H1 (cell line): ENCODE data around the gene INPP5F. TPM values are rescaled to one million over a fixed set of nuclear protein-coding genes. Genes with fewer than 3 reads are reported as not detected.

Experiments
- CTCF ChIA-PET: fragments of 300-600 bp; sonication (Branson Sonifier 250); formaldehyde crosslinking; loops from one replicate; lab custom pipeline; 2021; ENCODE audit not compliant: partially characterized antibody; lab: Charles Lee
- POLR2A ChIA-PET: fragments of 300-600 bp; sonication (Branson Sonifier 250); formaldehyde crosslinking; loops from one replicate; lab custom pipeline; 2021; ENCODE audit warnings: inconsistent platforms; ENCODE audit not compliant: partially characterized antibody; lab: Charles Lee
- DNase-seq, 2 experiments: peaks; one replicate each; pipeline versions ENCODE4 v3.0.0 to v3.0.0-alpha.2; 2010 to 2022; ENCODE audit warnings: low spot score in 2 of 2, low read depth in 1 of 2, mixed read lengths in 1 of 2
- FAIRE-seq: peaks from 2 replicates; lab custom pipeline; 2011; peaks lifted over from hg19 to GRCh38; lab: Jason Lieb, UNC
- H2AFZ ChIP-seq: 2 replicates; pipeline ENCODE4 v1.8.1; 2012; ENCODE audit warnings: low read length, inconsistent platforms
- H2AK5ac ChIP-seq: 2 replicates; pipeline ENCODE4 v1.6.1; 2013; ENCODE audit warnings: low read depth, low read length
- H2BK120ac ChIP-seq: replicated peaks from 2 replicates; pipeline ENCODE3; 2013; ENCODE audit warnings: low read depth, low read length, inconsistent platforms
- H2BK12ac ChIP-seq: 2 replicates; pipeline ENCODE4 v1.6.1; 2013; ENCODE audit warnings: low read depth, low read length
- H2BK15ac ChIP-seq: 2 replicates; pipeline ENCODE4 v1.6.1; 2013; ENCODE audit warnings: low read length
- H2BK20ac ChIP-seq: 2 replicates; pipeline ENCODE4 v1.6.1; 2013; ENCODE audit warnings: low read length
- H2BK5ac ChIP-seq: 2 replicates; pipeline ENCODE4 v1.6.1; 2013; ENCODE audit warnings: low read depth, low read length
- H3K14ac ChIP-seq: 2 replicates; pipeline ENCODE4 v1.6.1; 2013; ENCODE audit warnings: inconsistent platforms; ENCODE audit not compliant: insufficient read length
- H3K18ac ChIP-seq: 2 replicates; pipeline ENCODE4 v1.6.1; 2013; ENCODE audit warnings: low read length; ENCODE audit errors: extremely low read depth
- H3K23ac ChIP-seq: 2 replicates; pipeline ENCODE4 v1.6.1; 2013; ENCODE audit warnings: inconsistent platforms; ENCODE audit not compliant: insufficient read length
- H3K23me2 ChIP-seq: 2 replicates; pipeline ENCODE4 v1.6.1; 2013; ENCODE audit warnings: low read depth, low read length
- H3K27ac ChIP-seq: 2 replicates; pipeline ENCODE4 v1.6.1; 2011; ENCODE audit warnings: low read depth, low read length, inconsistent platforms
- H3K27me3 ChIP-seq, 4 experiments: replicated peaks in 1 of 4; 1 replicate in 1 of 4; 2 replicates in 3 of 4; pipeline versions ENCODE4 v1.6.1 to v1.8.1; 2011 to 2013; ENCODE audit warnings: low read length in 3 of 4, mild to moderate bottlenecking in 3 of 4, inconsistent platforms in 2 of 4, mixed read lengths in 2 of 4, moderate library complexity in 1 of 4; ENCODE audit not compliant: control insufficient read depth in 3 of 4, insufficient read depth in 3 of 4; ENCODE audit errors: extremely low read depth in 1 of 4
- H3K36me3 ChIP-seq, 4 experiments: 2 replicates each; pipeline versions ENCODE4 v1.6.1 to v1.8.1; 2011 to 2013; ENCODE audit warnings: mild to moderate bottlenecking in 4 of 4, low read length in 3 of 4, moderate library complexity in 2 of 4, control low read depth in 1 of 4, inconsistent platforms in 1 of 4; ENCODE audit not compliant: insufficient read depth in 4 of 4, control insufficient read depth in 2 of 4
- H3K4ac ChIP-seq: replicated peaks from 2 replicates; pipeline ENCODE3; 2013; ENCODE audit warnings: low read length, low read depth, mixed read lengths, inconsistent platforms; ENCODE audit not compliant: insufficient read length
- H3K4me1 ChIP-seq, 4 experiments: replicated peaks in 1 of 4; 1 replicate in 1 of 4; 2 replicates in 3 of 4; pipeline versions ENCODE4 v1.6.1 to v1.8.1; 2011 to 2013; ENCODE audit warnings: low read length in 3 of 4, inconsistent platforms in 2 of 4, mixed read lengths in 1 of 4; ENCODE audit not compliant: insufficient read depth in 4 of 4, control insufficient read depth in 3 of 4
- H3K4me2 ChIP-seq, 2 experiments: 2 replicates each; pipeline versions ENCODE4 v1.6.1 to v1.8.1; 2011 to 2013; ENCODE audit warnings: low read depth in 2 of 2, low read length in 2 of 2, control low read depth in 1 of 2, inconsistent platforms in 1 of 2, mild to moderate bottlenecking in 1 of 2; ENCODE audit not compliant: insufficient read depth in 1 of 2
- H3K4me3 ChIP-seq, 4 experiments: fragments of 200-600, 300-600 bp in 1 of 4; sonication (generic), shearing (Covaris generic), sonication (Bioruptor Twin) in 1 of 4; 2 replicates each; pipeline versions ENCODE4 v1.5.1 to v1.8.1; 2011 to 2016; ENCODE audit warnings: low read length in 4 of 4, low read depth in 3 of 4, control low read depth in 2 of 4, inconsistent platforms in 2 of 4, mild to moderate bottlenecking in 2 of 4, mixed read lengths in 1 of 4, moderate library complexity in 1 of 4; ENCODE audit not compliant: insufficient read depth in 2 of 4; ENCODE audit errors: extremely low read depth in 1 of 4
- H3K56ac ChIP-seq: replicated peaks from 2 replicates; pipeline ENCODE3; 2013; ENCODE audit warnings: low read depth, mild to moderate bottlenecking, mixed read lengths, low read length, inconsistent platforms; ENCODE audit not compliant: insufficient read length
- H3K79me1 ChIP-seq: 2 replicates; pipeline ENCODE4 v1.6.1; 2013; ENCODE audit warnings: low read depth, low read length, control low read depth
- H3K79me2 ChIP-seq, 2 experiments: 2 replicates each; pipeline versions ENCODE4 v1.6.1 to v1.8.1; 2012 to 2013; ENCODE audit warnings: low read length in 2 of 2, mild to moderate bottlenecking in 2 of 2, inconsistent platforms in 1 of 2; ENCODE audit not compliant: insufficient read depth in 2 of 2, control insufficient read depth in 1 of 2
- H3K9ac ChIP-seq, 4 experiments: replicated peaks in 1 of 4; 1 replicate in 1 of 4; 2 replicates in 3 of 4; pipeline versions ENCODE4 v1.6.1 to v1.8.1; 2011 to 2013; ENCODE audit warnings: low read depth in 3 of 4, low read length in 3 of 4, control low read depth in 2 of 4, mild to moderate bottlenecking in 2 of 4, moderate library complexity in 2 of 4, inconsistent platforms in 1 of 4; ENCODE audit errors: extremely low read depth in 1 of 4
- H3K9me3 ChIP-seq, 2 experiments: 2 replicates each; pipeline versions ENCODE4 v1.6.1 to v1.8.1; 2012 to 2013; ENCODE audit warnings: mild to moderate bottlenecking in 2 of 2, moderate library complexity in 2 of 2, control low read depth in 1 of 2, inconsistent platforms in 1 of 2, low read depth in 1 of 2, low read length in 1 of 2, mixed read lengths in 1 of 2; ENCODE audit not compliant: insufficient read depth in 2 of 2
- H4K20me1 ChIP-seq, 2 experiments: replicated peaks in 1 of 2; 2 replicates each; pipeline versions ENCODE3 to v1.8.1; 2011 to 2013; ENCODE audit warnings: inconsistent platforms in 2 of 2, low read length in 2 of 2, mild to moderate bottlenecking in 1 of 2; ENCODE audit not compliant: insufficient read depth in 2 of 2, control insufficient read depth in 1 of 2
- H4K5ac ChIP-seq: 2 replicates; pipeline ENCODE4 v1.6.1; 2013; ENCODE audit warnings: low read length, low read depth, mixed read lengths, inconsistent platforms; ENCODE audit not compliant: insufficient read length
- H4K8ac ChIP-seq: 2 replicates; pipeline ENCODE4 v1.8.0; 2013; ENCODE audit warnings: mild to moderate bottlenecking, moderate library complexity, low read length, inconsistent platforms; ENCODE audit not compliant: insufficient read depth; ENCODE audit errors: extremely low read depth
- H4K91ac ChIP-seq: replicated peaks from 2 replicates; pipeline ENCODE3; 2013; ENCODE audit warnings: low read length, mixed read lengths, inconsistent platforms; ENCODE audit not compliant: insufficient read length
- CTBP2 ChIP-seq: IDR thresholded peaks from 2 replicates; pipeline ENCODE4 v1.7.0; 2011; ENCODE audit warnings: borderline replicate concordance, mild to moderate bottlenecking, moderate library complexity, mixed read lengths, low read length; ENCODE audit not compliant: insufficient read depth, insufficient read length
- HDAC6 ChIP-seq: IDR thresholded peaks from one replicate; pipeline ENCODE4 v1.7.1; 2012; ENCODE audit warnings: low read depth, mild to moderate bottlenecking, inconsistent platforms, low read length, moderate library complexity
- KDM1A ChIP-seq: fragments of 200-600, 300-600 bp; sonication (generic); IDR thresholded peaks from 2 replicates; pipeline ENCODE4 v1.7.1; 2016; ENCODE audit warnings: mild to moderate bottlenecking, low read length, borderline replicate concordance
- POLR2A ChIP-seq, 2 experiments: IDR thresholded peaks; 1 replicate in 1 of 2; 2 replicates in 1 of 2; pipeline ENCODE4 v1.6.1; 2011; ENCODE audit warnings: low read depth in 2 of 2, low read length in 2 of 2, mild to moderate bottlenecking in 2 of 2; ENCODE audit errors: control extremely low read depth in 1 of 2
- POLR2AphosphoS5 ChIP-seq: IDR thresholded peaks from 2 replicates; pipeline ENCODE4 v1.6.1; 2011; ENCODE audit warnings: low read depth, low read length
- RFX5 ChIP-seq: IDR thresholded peaks from 2 replicates; pipeline ENCODE4 v1.6.1; 2011; ENCODE audit warnings: low read depth, low read length, improper control_type of control experiment, borderline replicate concordance
- RXRA ChIP-seq: IDR thresholded peaks from 2 replicates; pipeline ENCODE4 v1.6.1; 2011; ENCODE audit warnings: low read depth, mild to moderate bottlenecking, low read length, moderate library complexity; ENCODE audit not compliant: insufficient read depth
- SAP30 ChIP-seq: fragments of 300-600 bp; sonication (generic); IDR thresholded peaks from 2 replicates; pipeline ENCODE4 v1.7.1; 2012; ENCODE audit warnings: low read length, moderate library complexity, mild to moderate bottlenecking, inconsistent platforms; ENCODE audit not compliant: insufficient read depth, insufficient replicate concordance
- SIRT6 ChIP-seq: IDR thresholded peaks from one replicate; pipeline ENCODE4 v1.7.1; 2012; ENCODE audit warnings: low read length, inconsistent platforms
- SP4 ChIP-seq: IDR thresholded peaks from 2 replicates; pipeline ENCODE4 v1.6.1; 2012; ENCODE audit warnings: low read length, inconsistent platforms
- SRF ChIP-seq: IDR thresholded peaks from 2 replicates; pipeline ENCODE4 v1.6.1; 2011; ENCODE audit warnings: mild to moderate bottlenecking, low read depth, low read length, moderate library complexity
- TAF7 ChIP-seq: optimal IDR thresholded peaks from 2 replicates; pipeline ENCODE3; 2011; ENCODE audit warnings: low read depth, mild to moderate bottlenecking, inconsistent platforms, low read length, moderate library complexity, borderline replicate concordance
- TCF12 ChIP-seq: IDR thresholded peaks from 2 replicates; pipeline ENCODE4 v1.6.1; 2011; ENCODE audit warnings: low read depth, mild to moderate bottlenecking, low read length
- TEAD4 ChIP-seq: IDR thresholded peaks from 2 replicates; pipeline ENCODE4 v1.6.1; 2012; ENCODE audit warnings: low read depth, low read length, inconsistent platforms, mixed read lengths
- WGBS, 2 experiments: shearing (Covaris generic) in 1 of 2; methylation state at CpG; one replicate each; pipeline versions ENCODE4 v1.1.6 to v1.1.7; 2013 to 2015; ENCODE audit warnings: low lambda C conversion rate in 2 of 2, mixed read lengths in 2 of 2, inconsistent platforms in 1 of 2, low coverage in 1 of 2, missing lambda C conversion rate in 1 of 2; ENCODE audit not compliant: insufficient replicate concordance in 2 of 2, insufficient coverage in 1 of 2, insufficient read length in 1 of 2; ENCODE audit errors: extremely low coverage in 1 of 2, missing lambda C conversion rate in 1 of 2; 5-methylcytosine and 5-hydroxymethylcytosine counted together
- polyA plus RNA-seq, 7 experiments: library from polyadenylated mRNA; depleted of rRNA in 3 of 7; stranded (reverse) in 5 of 7; unstranded in 2 of 7; fragments of >200 nt in 5 of 7; fragments of 200-250 nt in 2 of 7; gene quantifications; 1 replicate in 5 of 7; 2 replicates in 1 of 7; 4 replicates in 1 of 7; pipeline versions ENCODE4 v1.2.1 to v1.2.3, GENCODE V29; 2011 to 2013; ENCODE audit warnings: missing spikeins in 2 of 7, mixed read lengths in 2 of 7
- total RNA-seq: library from RNA; stranded (reverse); fragmentation: NEBNext Ultra II Directional; extraction: Animal tissue kit (Norgen Biotek cat#: 25700); gene quantifications from 2 replicates; pipeline ENCODE4 v1.2.1, GENCODE V29; 2021
- TF ChIP-seq, protein P1 (sequence below): IDR thresholded peaks from 2 replicates; pipeline ENCODE4 v1.6.1; 2012; ENCODE audit warnings: inconsistent platforms

The INPP5F gene
- total and polyA plus RNA-seq, 2 of the 8 experiments (the other 6 are each of a cell fraction or from before 2014, with no cell fraction given) = 50.1 to 101 TPM

DNA sequence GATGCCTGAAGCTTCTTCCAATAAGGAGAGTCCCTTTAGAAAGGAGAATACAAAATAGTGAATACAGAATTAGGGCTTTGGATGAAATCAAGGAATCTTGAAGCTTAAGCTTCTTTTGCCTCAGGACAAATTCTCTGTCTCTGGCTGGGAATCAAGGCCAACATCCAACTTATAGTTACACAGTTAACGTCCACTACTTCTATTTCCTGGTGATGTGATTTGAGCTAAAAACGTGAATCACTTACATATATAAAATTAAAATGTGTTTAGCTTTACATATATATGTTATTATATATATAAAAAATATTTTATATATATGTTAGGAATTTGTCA is 11.4 kb upstream of the INPP5F start:
- Histone ChIP-seq H2BK20ac (no peak overlapping the region), H3K14ac (no peak overlapping the region), H4K5ac (no peak overlapping the region), H3K4me3 (no peak overlapping the region), H3K9ac (no peak overlapping the region), H2BK120ac (no peak overlapping the region), H3K27me3 (no peaks in the 10 kb centered on the region), H4K20me1 (no peaks in the 10 kb centered on the region), H3K4ac (no peak overlapping the region), H3K23ac (no peak overlapping the region), H3K18ac (no peak overlapping the region), H3K23me2 (no peaks in the 10 kb centered on the region), H2AK5ac (no peak overlapping the region), H3K79me1 (no peaks in the 10 kb centered on the region), H3K36me3 (no peaks in the 10 kb centered on the region), H3K56ac (no peak overlapping the region), H3K4me2 (no peak overlapping the region), H3K27ac (no peak overlapping the region), H4K91ac (no peak overlapping the region), H3K79me2 (no peaks in the 10 kb centered on the region), H2BK5ac (no peak overlapping the region), H3K4me1 (peaks cover 0 to 2% (median 0%) of the 10 kb centered on the region in 4 experiments; a peak in 2 of 7 replicates), H2BK15ac (no peak overlapping the region), H4K8ac (no peak overlapping the region), H2AFZ (no peak overlapping the region), H3K9me3 (peaks cover 5 to 7% of the 10 kb centered on the region in 2 experiments; a peak in 2 of 4 replicates), H2BK12ac (no peak overlapping the region)
- FAIRE-seq (no peak), DNase-seq (no peak)
- POLR2A ChIA-PET = interaction anchor here (0.8 to 3.2 kb wide), 3 partner anchors 11 to 27 kb away, joined by 3 to 11 read pairs (median 9); partner anchors contain the start of gene INPP5F
- CTCF ChIA-PET = interaction anchor here (0.9 to 2.2 kb wide), 6 partner anchors 11 to 145 kb away, joined by 3 to 7 read pairs (median 6); partner anchors contain the start of gene INPP5F
- WGBS, 2 experiments = 95% methylated on average over 2 of the region's 2 CpGs; no CpG with 5 or more reads in 1 of the 2 experiments
- no peak for TF ChIP-seq TAF7
- TF ChIP-seq SAP30 = no peak
- no peak for TF ChIP-seq CTBP2
- no peak for TF ChIP-seq SRF
- no peak for TF ChIP-seq SP4
- TF ChIP-seq TEAD4 = no peak
- no peak for TF ChIP-seq RXRA
- no peak for TF ChIP-seq TCF12
- TF ChIP-seq, protein P1, sequence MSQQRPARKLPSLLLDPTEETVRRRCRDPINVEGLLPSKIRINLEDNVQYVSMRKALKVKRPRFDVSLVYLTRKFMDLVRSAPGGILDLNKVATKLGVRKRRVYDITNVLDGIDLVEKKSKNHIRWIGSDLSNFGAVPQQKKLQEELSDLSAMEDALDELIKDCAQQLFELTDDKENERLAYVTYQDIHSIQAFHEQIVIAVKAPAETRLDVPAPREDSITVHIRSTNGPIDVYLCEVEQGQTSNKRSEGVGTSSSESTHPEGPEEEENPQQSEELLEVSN = no peak
- no peak for TF ChIP-seq POLR2AphosphoS5
- TF ChIP-seq SIRT6 = no peak
- TF ChIP-seq HDAC6 = no peak
- no peak for TF ChIP-seq POLR2A (IDR thresholded peaks at IDR 0.05; ENCODE audit: control extremely low read depth in 1 of 2, low read depth in 2 of 2, low read length in 2 of 2)
- TF ChIP-seq KDM1A = no peak
- TF ChIP-seq RFX5 = no peak
